Measurements from ENCODE around the gene ENTPD8. TPM values are rescaled to one million over a fixed set of nuclear protein-coding genes. Genes with fewer than 3 reads are reported as not detected.

Gene ENTPD8
- total and polyA plus RNA-seq, 2 donors (not counting 3 experiments of a cell fraction or from before 2014, with no cell fraction given) = 0.44 to 0.51 TPM

- BruUV-seq (replicated peaks) = no TSS peak
- ChIA-PET CTCF (interaction anchor here (1.3 kb wide), 1 partner anchor 91 kb away, joined by 3 read pairs; the partner anchor contains the start of gene NRARP), POLR2A (no interaction called here)
- Histone ChIP-seq H3K36me3 (ENCODE audit: control insufficient read depth in 2 of 2, extremely low read depth in 1 of 2, insufficient read depth in 2 of 2, low read length in 2 of 2) (peaks cover 0 to 4% of the 10 kb centered on the region in 2 experiments), H3K9me1 (replicated peaks; ENCODE audit: control insufficient read depth, extremely low read depth, insufficient read depth, low read length) (no peaks in the 10 kb centered on the region), H3K4me3 (replicated peaks in 1 of 3; ENCODE audit: insufficient read depth in 1 of 3, low read depth in 1 of 3, low read length in 3 of 3) (no peak overlapping the region), H3K27ac (ENCODE audit: insufficient read depth, low read depth, low read length) (no peak overlapping the region), H3K79me2 (ENCODE audit: control insufficient read depth, insufficient read depth, low read length) (no peaks in the 10 kb centered on the region), H3K4me2 (ENCODE audit: insufficient read depth, low read length) (no peak overlapping the region), H3K27me3 (ENCODE audit: control insufficient read depth in 2 of 2, insufficient read depth in 2 of 2, low read length in 2 of 2) (no peaks in the 10 kb centered on the region), H3K9me3 (replicated peaks; ENCODE audit: control insufficient read depth, insufficient read depth, low read length) (no peaks in the 10 kb centered on the region), H3K4me1 (ENCODE audit: control insufficient read depth, extremely low read depth, insufficient read depth, low read length) (no peaks in the 10 kb centered on the region), H4K20me1 (replicated peaks; ENCODE audit: control insufficient read depth, extremely low read depth, insufficient read depth, low read length) (no peaks in the 10 kb centered on the region), H3K9ac (replicated peaks; ENCODE audit: extremely low read depth, insufficient read depth, low read length) (no peak overlapping the region), H2AFZ (ENCODE audit: low read depth, low read length) (no peak overlapping the region)
- FAIRE-seq = no peak
- intact Hi-C loops (cut with micrococcal nuclease) = no loop called here
- dilution Hi-C loops (cut with MboI; ENCODE audit: extremely low pct_ligation_motif_present, low sequenced_read_pairs) = no loop called here
- TF ChIP-seq GATA2 (IDR thresholded peaks at IDR 0.05; ENCODE audit: insufficient read depth, insufficient read length, low read depth, low read length) = no peak
- TF ChIP-seq EZH2 (IDR thresholded peaks at IDR 0.05; ENCODE audit: borderline replicate concordance, low read depth, low read length, severe bottlenecking) = no peak
- TF ChIP-seq CTCF (IDR thresholded peaks at IDR 0.05; ENCODE audit: extremely low read depth in 1 of 2, insufficient read depth in 1 of 2, low read depth in 1 of 2, low read length in 2 of 2) = no peak
- TF ChIP-seq MYC (IDR thresholded peaks at IDR 0.05; ENCODE audit: low read depth, low read length) = no peak
- no peak for TF ChIP-seq JUN (IDR thresholded peaks at IDR 0.05; ENCODE audit: borderline replicate concordance, insufficient read depth, insufficient read length, low read depth)
- no peak for TF ChIP-seq POLR2A (IDR thresholded peaks at IDR 0.05; ENCODE audit: low read depth, low read length)
- TF ChIP-seq MAX (IDR thresholded peaks at IDR 0.05; ENCODE audit: insufficient read depth, insufficient read length) = no peak
- no peak for TF ChIP-seq FOS (IDR thresholded peaks at IDR 0.05; ENCODE audit: borderline replicate concordance, insufficient read depth, low read length)
- no peak for TF ChIP-seq POLR2AphosphoS5 (IDR thresholded peaks at IDR 0.05; ENCODE audit: insufficient read depth, low read depth, low read length)
- no peak for DNase-seq (ENCODE audit: low read depth, low spot score)
These were observed 47.7 kb downstream of the ENTPD8 start for GRCh38 chr9:137393176-137394150.

All from endothelial cell of umbilical vein (primary cell).